AG09309 (cell line): Measurements from ENCODE around the gene TSPO.

Experiments
- DNase-seq: peaks from one replicate; pipeline ENCODE4 v3.0.0-alpha.2; 2010; ENCODE audit warnings: low read depth
- H3K4me3 ChIP-seq: 2 replicates; pipeline ENCODE4 v1.5.1; 2011; ENCODE audit warnings: mild to moderate bottlenecking, low read depth, low read length, moderate library complexity; ENCODE audit not compliant: control insufficient read depth
- TF ChIP-seq, protein P1 (sequence below): IDR thresholded peaks from 2 replicates; pipeline ENCODE4 v1.5.1; 2011; ENCODE audit warnings: mild to moderate bottlenecking, low read depth, low read length, inconsistent platforms; ENCODE audit not compliant: insufficient read depth, control insufficient read depth; ENCODE audit errors: missing control alignments

The TSPO gene

DNA sequence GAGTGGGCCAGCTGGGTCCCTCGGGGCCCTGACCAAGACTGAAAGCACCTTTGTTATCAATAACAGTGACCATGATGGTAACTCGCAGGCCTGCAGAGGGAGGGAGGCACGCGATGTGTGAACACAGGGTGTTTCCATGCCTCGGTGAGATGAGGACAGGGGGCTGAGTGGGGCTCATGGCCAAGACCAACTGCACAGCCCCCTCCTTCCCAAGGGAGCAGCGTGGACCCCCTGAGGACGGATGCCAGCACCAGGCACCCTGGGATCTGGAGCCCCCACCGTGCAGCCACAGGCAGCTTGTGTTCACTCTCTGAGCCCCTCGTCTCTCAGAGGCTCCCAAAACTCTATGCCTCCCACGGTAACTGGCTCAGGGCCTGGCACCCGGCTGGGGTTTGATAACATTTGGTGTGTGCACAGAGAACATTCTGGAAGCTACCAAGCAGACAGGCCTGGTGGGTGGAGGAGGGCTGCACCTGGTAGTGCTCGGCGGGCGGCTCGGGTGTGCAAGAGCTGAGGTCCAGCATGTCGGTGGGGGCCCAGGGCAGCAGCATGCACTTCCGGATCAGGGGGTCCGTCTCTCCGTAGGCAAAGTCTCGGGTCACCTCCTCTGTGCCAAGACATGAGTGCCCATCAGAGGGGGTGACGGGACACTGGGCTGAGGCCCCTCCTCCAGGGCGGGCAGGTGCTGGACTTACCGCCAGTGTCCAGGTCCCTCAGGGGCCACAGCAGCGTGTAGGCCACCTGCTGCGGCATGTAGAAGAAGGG lies 28.0 kb downstream of the TSPO start:
- no peak for DNase-seq
- TF ChIP-seq, protein P1, sequence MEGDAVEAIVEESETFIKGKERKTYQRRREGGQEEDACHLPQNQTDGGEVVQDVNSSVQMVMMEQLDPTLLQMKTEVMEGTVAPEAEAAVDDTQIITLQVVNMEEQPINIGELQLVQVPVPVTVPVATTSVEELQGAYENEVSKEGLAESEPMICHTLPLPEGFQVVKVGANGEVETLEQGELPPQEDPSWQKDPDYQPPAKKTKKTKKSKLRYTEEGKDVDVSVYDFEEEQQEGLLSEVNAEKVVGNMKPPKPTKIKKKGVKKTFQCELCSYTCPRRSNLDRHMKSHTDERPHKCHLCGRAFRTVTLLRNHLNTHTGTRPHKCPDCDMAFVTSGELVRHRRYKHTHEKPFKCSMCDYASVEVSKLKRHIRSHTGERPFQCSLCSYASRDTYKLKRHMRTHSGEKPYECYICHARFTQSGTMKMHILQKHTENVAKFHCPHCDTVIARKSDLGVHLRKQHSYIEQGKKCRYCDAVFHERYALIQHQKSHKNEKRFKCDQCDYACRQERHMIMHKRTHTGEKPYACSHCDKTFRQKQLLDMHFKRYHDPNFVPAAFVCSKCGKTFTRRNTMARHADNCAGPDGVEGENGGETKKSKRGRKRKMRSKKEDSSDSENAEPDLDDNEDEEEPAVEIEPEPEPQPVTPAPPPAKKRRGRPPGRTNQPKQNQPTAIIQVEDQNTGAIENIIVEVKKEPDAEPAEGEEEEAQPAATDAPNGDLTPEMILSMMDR, result no peak
- no peak overlapping the region for H3K4me3 ChIP-seq

DNA sequence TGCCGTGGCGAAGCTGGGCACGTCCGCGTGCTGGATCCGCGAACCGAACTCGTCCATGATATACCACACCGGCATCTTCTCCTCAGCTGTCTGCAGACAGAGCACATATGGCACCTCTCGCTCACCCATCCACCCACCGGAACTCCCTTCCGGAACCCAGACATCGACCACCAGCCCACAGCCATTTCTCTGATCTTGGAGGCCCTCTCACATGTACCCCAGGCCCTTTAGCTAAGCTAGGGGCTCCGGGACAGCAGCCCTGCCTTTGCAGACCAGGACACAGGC lies 28.5 kb downstream of the TSPO start:
- no peak overlapping the region for H3K4me3 ChIP-seq
- TF ChIP-seq, protein P1, result no peak
- no peak for DNase-seq

DNA sequence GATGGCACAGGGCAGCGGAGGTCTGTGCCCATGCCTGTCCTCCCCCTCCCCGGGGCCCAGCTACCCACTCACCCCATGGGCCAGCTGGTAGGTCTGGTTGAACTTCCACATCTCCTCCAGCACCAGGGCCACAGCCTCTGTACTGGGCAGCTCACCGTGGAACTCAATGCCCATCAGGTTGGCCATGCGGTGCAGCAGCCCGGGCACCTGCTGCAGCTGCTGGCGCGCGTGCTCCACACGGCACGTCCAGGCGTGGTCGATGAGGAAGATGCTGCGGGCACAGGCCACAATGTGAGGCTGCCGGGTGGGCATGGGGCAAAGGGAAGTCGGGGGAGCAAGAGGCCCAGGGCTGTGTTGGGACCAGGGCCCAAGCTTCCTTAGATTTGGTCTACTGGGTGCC lies 29.3 kb downstream of the TSPO start:
- DNase-seq, result no peak
- no peak overlapping the region for H3K4me3 ChIP-seq
- TF ChIP-seq, protein P1, result no peak

DNA sequence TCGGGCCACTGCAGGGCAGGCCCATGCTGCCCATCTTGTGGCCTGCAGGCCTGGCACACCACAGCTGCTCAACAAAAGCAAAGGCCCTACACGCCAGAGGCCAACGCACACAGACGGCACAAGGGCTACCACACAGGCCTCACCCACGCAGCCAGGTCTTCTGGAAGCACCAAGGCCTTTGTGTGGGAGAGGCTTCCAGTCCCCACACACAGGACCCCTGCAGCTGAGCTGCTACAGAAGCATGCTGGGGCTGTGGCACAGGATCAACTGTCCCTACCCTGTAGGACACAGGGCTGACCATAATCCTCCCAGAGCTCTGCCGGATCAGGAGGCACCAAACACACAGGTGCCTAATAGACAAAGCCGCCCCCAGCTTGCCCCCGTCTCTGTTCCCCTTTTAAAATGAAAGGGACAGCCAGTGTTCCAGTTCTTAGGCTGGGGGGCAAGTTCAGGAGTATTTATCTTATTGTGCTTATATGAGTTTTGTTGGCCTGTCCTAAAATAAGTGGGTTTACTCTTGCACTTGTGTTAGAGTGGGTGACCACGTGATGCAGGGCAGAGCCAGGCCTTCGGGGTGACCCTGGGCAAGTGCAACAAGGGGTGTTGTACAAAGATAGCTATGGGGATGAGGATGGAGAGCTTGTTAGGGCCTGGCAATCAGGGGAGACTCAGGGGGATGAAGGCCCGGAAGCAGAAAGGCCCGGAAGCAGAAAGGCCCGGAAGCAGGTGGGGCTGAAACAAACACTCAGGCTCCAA lies 30.1 kb downstream of the TSPO start:
- no peak overlapping the region for H3K4me3 ChIP-seq
- DNase-seq, result no peak
- TF ChIP-seq, protein P1, result no peak

DNA sequence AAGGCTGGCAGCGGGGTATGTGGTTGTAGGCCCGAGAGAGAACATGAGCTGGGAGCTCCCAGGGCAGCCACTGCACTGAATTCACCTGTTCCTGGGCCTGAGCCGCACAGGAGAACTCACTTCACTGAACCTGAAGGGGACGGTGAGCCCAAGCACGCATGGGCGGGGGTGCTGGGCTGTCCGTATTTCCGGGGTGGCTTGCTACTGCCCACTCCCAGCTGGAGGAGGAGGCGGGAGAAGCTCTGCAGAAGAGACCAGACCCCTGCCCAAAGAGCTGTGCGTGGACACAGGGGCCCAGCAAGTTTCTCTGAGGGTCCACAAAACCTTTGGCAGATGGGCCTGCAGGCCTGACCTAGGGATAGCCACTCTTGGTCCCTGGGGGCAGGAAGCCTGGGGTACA lies 30.8 kb downstream of the TSPO start:
- TF ChIP-seq, protein P1, result no peak
- DNase-seq, result no peak
- H3K4me3 ChIP-seq, result no peak overlapping the region

DNA sequence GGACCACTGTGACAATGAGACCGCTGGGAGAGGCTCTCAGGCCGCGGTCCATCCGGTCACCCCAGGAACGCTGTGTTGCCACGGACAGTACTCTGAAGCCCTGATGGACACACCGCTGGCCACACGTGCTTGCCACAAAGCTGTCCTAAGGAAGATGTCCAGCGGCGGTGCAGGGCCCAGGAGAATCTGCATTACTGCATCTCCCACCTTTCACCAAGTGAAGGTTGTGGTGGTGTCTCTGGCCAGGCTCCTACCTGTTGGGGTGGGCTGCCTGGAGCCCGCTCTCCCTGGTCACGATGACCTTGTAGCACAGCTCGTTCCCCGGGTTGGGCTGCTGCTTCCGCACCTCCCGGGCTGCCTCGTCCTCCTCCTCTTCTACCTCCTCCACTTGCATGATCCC lies 31.4 kb downstream of the TSPO start:
- H3K4me3 ChIP-seq, result no peak overlapping the region
- TF ChIP-seq, protein P1, result no peak
- DNase-seq, result no peak
